Esophagus (tissue), 2 donors: Measurements from ENCODE around the gene LACTB. TPM values are rescaled to one million over a fixed set of nuclear protein-coding genes. Genes with fewer than 3 reads are reported as not detected.

Experiments
- H3K27ac ChIP-seq, 2 donors: one replicate each; pipeline ENCODE4 v1.5.1; 2013; ENCODE audit warnings: low read depth in 2 of 2, mild to moderate bottlenecking in 2 of 2, inconsistent platforms in 1 of 2, low read length in 1 of 2, moderate library complexity in 1 of 2
- H3K27me3 ChIP-seq, 2 donors: one replicate each; pipeline ENCODE4 v1.6.1; 2013; ENCODE audit warnings: low read length in 2 of 2, control low read depth in 1 of 2, mild to moderate bottlenecking in 1 of 2; ENCODE audit not compliant: insufficient read depth in 2 of 2, control insufficient read depth in 1 of 2
- H3K36me3 ChIP-seq, 2 donors: one replicate each; pipeline ENCODE4 v1.6.1; 2013; ENCODE audit warnings: low read length in 1 of 2; ENCODE audit not compliant: control insufficient read depth in 2 of 2, insufficient read depth in 2 of 2
- H3K4me1 ChIP-seq, 2 donors: one replicate each; pipeline ENCODE4 v1.6.1; 2013; ENCODE audit warnings: low read length in 1 of 2; ENCODE audit not compliant: control insufficient read depth in 2 of 2, insufficient read depth in 2 of 2
- H3K4me3 ChIP-seq, 2 donors: one replicate each; pipeline ENCODE4 v1.5.1; 2013; ENCODE audit warnings: low read length in 2 of 2, mild to moderate bottlenecking in 2 of 2, low read depth in 1 of 2, moderate library complexity in 1 of 2
- H3K9me3 ChIP-seq, 2 donors: one replicate each; pipeline ENCODE4 v1.6.1; 2013; ENCODE audit warnings: mild to moderate bottlenecking in 2 of 2, low read depth in 1 of 2, low read length in 1 of 2, moderate library complexity in 1 of 2; ENCODE audit not compliant: control insufficient read depth in 2 of 2, insufficient read depth in 1 of 2
- WGBS, 2 donors: extraction: QIAGEN DNeasy Blood & Tissue Kit; methylation state at CpG; one replicate each; pipeline ENCODE4 v1.1.7; 2013; 5-methylcytosine and 5-hydroxymethylcytosine counted together
- polyA plus RNA-seq, 2 donors: library from polyadenylated mRNA; stranded (reverse); fragments of 200-250 nt; gene quantifications; one replicate each; pipeline ENCODE4 v1.2.3, GENCODE V29; 2013
- donor health status: healthy with polysubstance abuse.
- donor health status: Bipolar disorder and iron deficiency.

LACTB gene
- polyA plus RNA-seq, 2 donors: 6.8 to 8.6 TPM

DNA sequence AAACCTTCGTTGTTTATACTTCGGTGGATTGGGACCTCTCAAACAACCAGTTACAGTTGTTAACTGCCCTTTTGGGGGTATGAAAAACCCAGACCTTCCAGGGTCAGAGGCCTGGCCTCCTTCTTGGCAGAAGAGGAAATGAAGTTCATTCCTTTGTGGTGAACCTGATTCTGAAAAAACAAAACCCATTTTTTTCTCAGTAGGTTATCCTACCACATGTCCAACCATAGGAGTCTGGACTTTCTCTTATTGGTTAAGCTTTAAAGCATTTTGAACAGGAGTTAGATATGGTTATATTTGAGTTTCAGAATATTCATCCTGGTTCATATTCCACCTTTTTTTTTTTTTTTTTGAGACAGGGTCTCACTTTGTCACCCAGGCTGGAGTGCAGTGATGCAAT, 7.2 kb upstream of the LACTB start:
- H3K4me1 ChIP-seq: no peaks in the 10 kb centered on the region
- H3K36me3 ChIP-seq: no peaks in the 10 kb centered on the region
- no peak overlapping the region for H3K27ac ChIP-seq
- no peaks in the 10 kb centered on the region for H3K27me3 ChIP-seq
- H3K9me3 ChIP-seq: no peaks in the 10 kb centered on the region
- no peak overlapping the region for H3K4me3 ChIP-seq
- 72 to 75% methylated on average over 2 of the region's 2 CpGs for WGBS, 2 donors

DNA sequence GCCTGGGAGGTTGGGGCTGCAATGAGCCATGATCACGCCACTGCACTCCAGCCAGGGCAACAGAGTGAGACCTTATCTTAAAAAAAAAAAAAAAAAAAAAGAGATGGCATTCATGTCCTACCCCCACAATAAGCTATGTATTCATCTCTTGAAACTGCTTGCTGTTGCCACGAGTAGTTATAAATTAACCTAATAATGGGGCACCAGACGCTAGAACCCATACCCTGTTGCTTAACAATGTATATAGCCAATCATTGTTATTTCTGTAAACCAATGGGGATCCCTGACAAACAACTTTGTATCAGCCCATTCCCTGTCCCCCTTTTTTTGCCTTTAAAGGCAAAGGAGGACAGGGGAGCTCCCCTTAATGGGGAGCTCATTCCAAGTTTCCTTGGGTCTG, 2.8 kb upstream of the LACTB start:
- no peaks in the 10 kb centered on the region for H3K4me1 ChIP-seq
- no peaks in the 10 kb centered on the region for H3K36me3 ChIP-seq
- H3K27me3 ChIP-seq: no peaks in the 10 kb centered on the region
- H3K4me3 ChIP-seq: no peak overlapping the region
- WGBS, 2 donors: 83 to 84% methylated on average over 3 of the region's 3 CpGs
- no peak overlapping the region for H3K27ac ChIP-seq
- H3K9me3 ChIP-seq: no peaks in the 10 kb centered on the region

DNA sequence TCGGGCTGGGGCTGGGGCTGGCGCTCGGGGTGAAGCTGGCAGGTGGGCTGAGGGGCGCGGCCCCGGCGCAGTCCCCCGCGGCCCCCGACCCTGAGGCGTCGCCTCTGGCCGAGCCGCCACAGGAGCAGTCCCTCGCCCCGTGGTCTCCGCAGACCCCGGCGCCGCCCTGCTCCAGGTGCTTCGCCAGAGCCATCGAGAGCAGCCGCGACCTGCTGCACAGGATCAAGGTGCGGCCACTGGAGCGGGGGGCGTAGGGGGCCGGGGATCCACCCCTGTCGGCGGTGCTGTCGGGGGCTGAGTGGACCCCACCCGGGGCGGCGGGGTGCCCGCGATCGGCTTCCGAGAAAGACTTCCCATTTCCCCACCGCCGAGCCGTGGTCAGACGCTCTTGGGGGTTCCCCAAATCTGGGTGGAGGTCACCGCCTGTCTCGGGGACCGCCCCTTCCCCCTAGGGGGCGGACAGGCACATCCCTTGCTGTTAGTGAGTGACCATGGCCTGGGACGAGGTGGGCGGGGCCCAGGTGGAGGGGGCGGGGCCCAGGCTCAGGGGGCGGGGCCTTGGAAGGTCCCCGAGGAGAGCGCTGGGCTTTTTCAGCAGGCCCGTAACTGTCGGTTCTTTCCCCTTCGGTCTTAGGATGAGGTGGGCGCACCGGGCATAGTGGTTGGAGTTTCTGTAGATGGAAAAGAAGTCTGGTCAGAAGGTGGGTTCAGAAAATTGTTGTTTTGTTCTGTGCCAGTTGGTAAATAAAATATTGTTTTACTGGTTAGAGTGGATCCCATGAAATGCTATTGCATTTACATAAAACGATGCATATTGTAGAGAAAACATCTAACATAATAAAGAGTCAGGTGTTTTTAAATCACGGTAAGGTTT, 578 bp downstream of the LACTB start:
- H3K27me3 ChIP-seq: no peaks in the 10 kb centered on the region
- no peaks in the 10 kb centered on the region for H3K4me1 ChIP-seq

DNA sequence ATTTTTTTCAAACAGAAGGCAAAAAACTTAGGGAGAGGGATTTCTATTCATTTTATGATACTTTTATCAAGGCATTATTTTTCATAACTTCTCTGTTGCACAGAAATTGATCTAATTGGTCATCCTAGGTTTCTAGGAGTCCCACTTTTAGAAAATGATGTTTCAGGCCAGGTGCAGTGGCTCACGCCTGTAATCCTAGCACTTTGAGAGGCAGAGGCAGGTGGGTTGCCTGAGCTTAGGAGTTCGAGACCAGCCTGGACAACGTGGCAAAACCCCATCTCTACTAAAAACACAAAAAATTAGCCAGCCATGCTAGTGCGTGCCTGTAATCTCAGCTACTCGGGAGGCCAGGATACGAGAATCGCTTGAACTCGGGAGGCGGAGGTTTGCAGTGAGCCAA, 2.8 kb downstream of the LACTB start:
- no peaks in the 10 kb centered on the region for H3K9me3 ChIP-seq
- H3K36me3 ChIP-seq: peaks cover 0 to 2% of the 10 kb centered on the region in 2 donors
- H3K27me3 ChIP-seq: no peaks in the 10 kb centered on the region
- H3K27ac ChIP-seq: no peak overlapping the region
- WGBS, 2 donors: 96 to 99% methylated on average over 9 of the region's 9 CpGs
- H3K4me1 ChIP-seq: no peaks in the 10 kb centered on the region
- no peak overlapping the region for H3K4me3 ChIP-seq

More for the DNA sequence above, 578 bp downstream of the LACTB start:
- no peaks in the 10 kb centered on the region for H3K9me3 ChIP-seq
- WGBS, 2 donors: 1% methylated on average over 47 to 59 of the region's 59 CpGs
- H3K36me3 ChIP-seq: peaks cover 0 to 2% of the 10 kb centered on the region in 2 donors
- H3K4me3 ChIP-seq: peak overlapping the region; percentile 79 to 93
- peak overlapping the region; percentile 93 for H3K27ac ChIP-seq

DNA sequence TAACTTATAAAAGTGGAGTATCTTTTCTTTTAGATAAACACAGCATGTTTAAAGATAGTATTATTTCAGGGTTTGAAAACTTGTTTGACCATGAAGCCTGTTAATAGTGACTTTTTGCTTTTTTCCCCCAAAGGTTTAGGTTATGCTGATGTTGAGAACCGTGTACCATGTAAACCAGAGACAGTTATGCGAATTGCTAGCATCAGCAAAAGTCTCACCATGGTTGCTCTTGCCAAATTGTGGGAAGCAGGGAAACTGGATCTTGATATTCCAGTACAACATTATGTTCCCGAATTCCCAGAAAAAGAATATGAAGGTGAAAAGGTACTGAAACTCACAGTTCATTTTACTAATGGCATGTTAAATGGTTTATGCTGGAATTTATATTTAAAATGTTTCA, 5.1 kb downstream of the LACTB start:
- peaks cover 0 to 2% of the 10 kb centered on the region in 2 donors for H3K36me3 ChIP-seq
- H3K27ac ChIP-seq: no peak overlapping the region
- WGBS, 2 donors: 81 to 87% methylated on average over 3 of the region's 3 CpGs
- H3K4me1 ChIP-seq: no peaks in the 10 kb centered on the region
- H3K4me3 ChIP-seq: no peak overlapping the region
- H3K27me3 ChIP-seq: no peaks in the 10 kb centered on the region
- no peaks in the 10 kb centered on the region for H3K9me3 ChIP-seq

DNA sequence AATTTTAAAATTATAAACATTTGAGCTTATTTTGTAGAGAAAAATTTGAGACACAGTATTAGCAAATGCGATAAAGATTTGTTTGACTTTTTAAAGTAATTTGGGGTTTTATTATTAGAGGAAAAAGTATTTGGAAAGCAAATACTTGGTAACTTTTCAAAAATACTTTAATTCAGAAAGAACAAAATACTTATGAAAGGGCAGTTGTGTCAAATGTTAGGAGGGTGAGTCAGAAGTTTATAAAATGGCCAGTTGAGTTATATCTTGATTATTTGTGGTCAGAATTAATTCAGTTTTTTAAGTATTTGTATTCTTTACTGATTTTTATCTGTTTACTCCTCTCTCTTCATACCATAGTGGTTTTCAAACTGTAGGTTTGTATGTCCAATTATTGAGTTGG, 12.1 kb downstream of the LACTB start:
- H3K27ac ChIP-seq: no peak overlapping the region
- no peaks in the 10 kb centered on the region for H3K4me1 ChIP-seq
- 53 to 68% methylated on average over 1 of the region's 1 CpG for WGBS, 2 donors
- H3K9me3 ChIP-seq: no peaks in the 10 kb centered on the region
- H3K27me3 ChIP-seq: no peaks in the 10 kb centered on the region
- H3K36me3 ChIP-seq: no peaks in the 10 kb centered on the region
- H3K4me3 ChIP-seq: no peak overlapping the region

DNA sequence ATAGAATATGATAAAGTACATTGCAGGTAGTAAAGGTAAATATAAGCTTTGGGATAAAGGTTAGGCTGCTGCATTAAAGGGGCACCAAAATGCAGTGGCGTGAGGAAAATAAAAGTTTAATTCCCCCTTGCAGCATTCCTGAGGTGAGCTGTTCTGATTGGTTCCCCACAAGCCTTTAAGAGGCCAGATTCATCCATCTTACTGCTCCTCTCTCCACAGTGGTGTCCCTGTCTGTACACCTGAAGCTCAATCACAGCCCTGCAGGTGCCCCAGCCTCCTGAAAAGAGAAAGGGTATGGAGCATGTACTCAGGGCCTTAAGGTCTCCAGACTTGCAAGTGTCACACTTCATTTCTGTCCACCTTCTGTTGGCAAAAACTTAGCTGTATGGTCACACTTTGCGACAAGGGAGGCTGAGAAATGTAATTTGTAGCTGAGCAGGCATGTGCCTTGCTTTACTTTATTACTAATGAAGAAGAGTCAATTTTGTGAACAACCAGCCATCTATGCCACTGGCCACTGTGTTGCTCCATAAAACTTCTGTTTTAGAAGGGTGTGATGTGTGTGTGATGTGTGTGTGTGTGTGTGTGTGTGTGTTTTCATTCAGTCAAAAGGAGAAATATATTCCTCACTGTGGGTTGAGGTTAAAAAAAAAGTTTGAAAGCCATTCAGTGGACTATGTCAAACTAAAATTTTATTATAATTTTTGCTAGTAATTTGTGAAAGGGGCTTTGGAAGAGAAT, 12.8 kb downstream of the LACTB start:
- H3K4me3 ChIP-seq: no peak overlapping the region
- no peak overlapping the region for H3K27ac ChIP-seq
- WGBS, 2 donors: 96 to 100% methylated on average over 2 of the region's 2 CpGs

DNA sequence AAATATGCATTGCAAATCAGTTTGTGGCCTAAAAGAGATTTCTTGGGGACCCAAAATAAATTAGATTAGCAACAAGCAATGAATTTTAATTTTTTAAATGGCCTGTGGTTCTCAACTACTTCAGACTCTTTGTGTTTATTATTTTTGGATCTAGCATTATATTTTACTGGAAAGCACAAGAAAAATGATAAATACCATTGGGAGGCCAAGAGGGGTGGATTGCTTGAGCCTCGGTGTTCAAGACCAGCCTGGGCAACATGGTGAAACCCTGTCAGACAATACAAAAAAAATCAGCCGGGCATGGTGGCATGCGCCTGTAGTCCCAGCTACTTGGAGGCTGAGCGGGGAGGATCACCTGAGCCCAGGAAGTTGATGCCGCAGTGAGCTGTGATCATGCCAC, 13.6 kb downstream of the LACTB start:
- Histone ChIP-seq H3K36me3 (no peaks in the 10 kb centered on the region), H3K27ac (no peak overlapping the region), H3K27me3 (no peaks in the 10 kb centered on the region), H3K4me1 (no peaks in the 10 kb centered on the region), H3K4me3 (no peak overlapping the region), H3K9me3 (no peaks in the 10 kb centered on the region)
- WGBS, 2 donors: 87 to 95% methylated on average over 5 of the region's 5 CpGs

More for the DNA sequence above, 12.8 kb downstream of the LACTB start:
- no peaks in the 10 kb centered on the region for H3K36me3 ChIP-seq
- no peaks in the 10 kb centered on the region for H3K27me3 ChIP-seq
- no peaks in the 10 kb centered on the region for H3K4me1 ChIP-seq
- no peaks in the 10 kb centered on the region for H3K9me3 ChIP-seq

DNA sequence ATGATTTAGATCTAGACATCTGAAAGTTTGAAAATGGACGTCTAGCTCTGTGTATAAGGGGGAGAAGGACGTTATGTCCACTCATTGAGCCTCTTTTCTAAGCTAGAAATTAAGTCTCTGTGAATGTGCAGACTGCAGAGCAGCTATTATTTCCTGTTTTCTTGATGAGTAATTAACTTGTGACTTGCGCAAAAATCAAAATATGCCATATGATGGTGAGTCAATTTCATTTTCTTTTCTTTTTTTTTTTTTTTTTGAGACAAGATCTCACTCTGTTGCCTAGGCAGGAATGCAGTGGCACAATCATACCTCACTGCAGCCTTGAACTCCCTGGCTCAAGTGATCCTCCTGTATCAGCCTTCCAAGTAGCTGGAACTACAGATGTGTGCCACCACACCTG, 14.1 kb downstream of the LACTB start:
- Histone ChIP-seq H3K27me3 (no peaks in the 10 kb centered on the region), H3K36me3 (no peaks in the 10 kb centered on the region), H3K9me3 (no peaks in the 10 kb centered on the region), H3K27ac (no peak overlapping the region), H3K4me3 (no peak overlapping the region), H3K4me1 (no peaks in the 10 kb centered on the region)
- whole genome bisulfite sequencing, 2 donors: 60 to 78% methylated on average over 3 of the region's 3 CpGs
